ENCODE data around the gene TMEM108. TPM values are rescaled to one million over a fixed set of nuclear protein-coding genes. Genes with fewer than 3 reads are reported as not detected.

TMEM108 gene
- total RNA-seq, 1 experiment from 2014 or later: not detected

DNA sequence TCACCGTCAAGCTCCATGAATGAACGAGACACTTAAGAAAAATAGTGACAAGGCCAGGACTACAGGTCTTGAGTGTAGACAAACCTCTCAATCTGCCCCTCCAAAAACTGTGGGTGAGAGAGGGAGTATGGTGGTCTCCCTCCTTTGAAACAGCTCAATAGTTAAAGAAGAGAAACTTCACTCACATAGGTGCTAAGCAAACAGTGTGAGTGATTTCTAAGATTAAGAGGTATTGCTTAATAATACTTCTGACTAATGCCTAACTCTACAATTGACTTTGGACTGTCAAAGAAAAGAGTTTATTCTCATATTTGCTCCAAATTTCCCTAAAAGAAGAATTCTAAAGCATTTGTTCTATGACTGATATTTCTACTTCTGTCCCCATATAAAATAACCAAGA lies 17.0 kb upstream of the TMEM108 start:
- POLR2A ChIA-PET: no interaction called here
- intact Hi-C loops (cut with micrococcal nuclease): no loop called here
- no TSS peak for BruUV-seq (replicated peaks)
- RAD21 ChIA-PET (ENCODE audit: low non-redundant PET in 1 of 2, low total read pairs in 2 of 2, uncharacterized antibody in 2 of 2, unreplicated experiment in 2 of 2): no interaction called here
- TF ChIP-seq, protein P1, sequence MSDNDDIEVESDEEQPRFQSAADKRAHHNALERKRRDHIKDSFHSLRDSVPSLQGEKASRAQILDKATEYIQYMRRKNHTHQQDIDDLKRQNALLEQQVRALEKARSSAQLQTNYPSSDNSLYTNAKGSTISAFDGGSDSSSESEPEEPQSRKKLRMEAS (IDR thresholded peaks at IDR 0.05): no peak
- TF ChIP-seq, protein P2, sequence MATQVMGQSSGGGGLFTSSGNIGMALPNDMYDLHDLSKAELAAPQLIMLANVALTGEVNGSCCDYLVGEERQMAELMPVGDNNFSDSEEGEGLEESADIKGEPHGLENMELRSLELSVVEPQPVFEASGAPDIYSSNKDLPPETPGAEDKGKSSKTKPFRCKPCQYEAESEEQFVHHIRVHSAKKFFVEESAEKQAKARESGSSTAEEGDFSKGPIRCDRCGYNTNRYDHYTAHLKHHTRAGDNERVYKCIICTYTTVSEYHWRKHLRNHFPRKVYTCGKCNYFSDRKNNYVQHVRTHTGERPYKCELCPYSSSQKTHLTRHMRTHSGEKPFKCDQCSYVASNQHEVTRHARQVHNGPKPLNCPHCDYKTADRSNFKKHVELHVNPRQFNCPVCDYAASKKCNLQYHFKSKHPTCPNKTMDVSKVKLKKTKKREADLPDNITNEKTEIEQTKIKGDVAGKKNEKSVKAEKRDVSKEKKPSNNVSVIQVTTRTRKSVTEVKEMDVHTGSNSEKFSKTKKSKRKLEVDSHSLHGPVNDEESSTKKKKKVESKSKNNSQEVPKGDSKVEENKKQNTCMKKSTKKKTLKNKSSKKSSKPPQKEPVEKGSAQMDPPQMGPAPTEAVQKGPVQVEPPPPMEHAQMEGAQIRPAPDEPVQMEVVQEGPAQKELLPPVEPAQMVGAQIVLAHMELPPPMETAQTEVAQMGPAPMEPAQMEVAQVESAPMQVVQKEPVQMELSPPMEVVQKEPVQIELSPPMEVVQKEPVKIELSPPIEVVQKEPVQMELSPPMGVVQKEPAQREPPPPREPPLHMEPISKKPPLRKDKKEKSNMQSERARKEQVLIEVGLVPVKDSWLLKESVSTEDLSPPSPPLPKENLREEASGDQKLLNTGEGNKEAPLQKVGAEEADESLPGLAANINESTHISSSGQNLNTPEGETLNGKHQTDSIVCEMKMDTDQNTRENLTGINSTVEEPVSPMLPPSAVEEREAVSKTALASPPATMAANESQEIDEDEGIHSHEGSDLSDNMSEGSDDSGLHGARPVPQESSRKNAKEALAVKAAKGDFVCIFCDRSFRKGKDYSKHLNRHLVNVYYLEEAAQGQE (IDR thresholded peaks at IDR 0.05; ENCODE audit: low read depth): no peak
- TF ChIP-seq JUND (IDR thresholded peaks at IDR 0.05) (no peak), ZNF274 (IDR thresholded peaks at IDR 0.05; ENCODE audit: low read depth, low read length) (no peak), SP1 (IDR thresholded peaks at IDR 0.05; ENCODE audit: low read depth) (no peak), RAD21 (IDR thresholded peaks at IDR 0.05; ENCODE audit: low read depth) (no peak), CBX3 (IDR thresholded peaks at IDR 0.05; ENCODE audit: low read depth) (no peak), EZH2phosphoT487 (IDR thresholded peaks at IDR 0.05; ENCODE audit: borderline replicate concordance) (no peak), FOSL1 (IDR thresholded peaks at IDR 0.05; ENCODE audit: low read depth) (no peak), POLR2A (IDR thresholded peaks at IDR 0.05; ENCODE audit: borderline replicate concordance, extremely low read depth, insufficient read depth, insufficient read length) (no peak)
- TF ChIP-seq, protein P3, sequence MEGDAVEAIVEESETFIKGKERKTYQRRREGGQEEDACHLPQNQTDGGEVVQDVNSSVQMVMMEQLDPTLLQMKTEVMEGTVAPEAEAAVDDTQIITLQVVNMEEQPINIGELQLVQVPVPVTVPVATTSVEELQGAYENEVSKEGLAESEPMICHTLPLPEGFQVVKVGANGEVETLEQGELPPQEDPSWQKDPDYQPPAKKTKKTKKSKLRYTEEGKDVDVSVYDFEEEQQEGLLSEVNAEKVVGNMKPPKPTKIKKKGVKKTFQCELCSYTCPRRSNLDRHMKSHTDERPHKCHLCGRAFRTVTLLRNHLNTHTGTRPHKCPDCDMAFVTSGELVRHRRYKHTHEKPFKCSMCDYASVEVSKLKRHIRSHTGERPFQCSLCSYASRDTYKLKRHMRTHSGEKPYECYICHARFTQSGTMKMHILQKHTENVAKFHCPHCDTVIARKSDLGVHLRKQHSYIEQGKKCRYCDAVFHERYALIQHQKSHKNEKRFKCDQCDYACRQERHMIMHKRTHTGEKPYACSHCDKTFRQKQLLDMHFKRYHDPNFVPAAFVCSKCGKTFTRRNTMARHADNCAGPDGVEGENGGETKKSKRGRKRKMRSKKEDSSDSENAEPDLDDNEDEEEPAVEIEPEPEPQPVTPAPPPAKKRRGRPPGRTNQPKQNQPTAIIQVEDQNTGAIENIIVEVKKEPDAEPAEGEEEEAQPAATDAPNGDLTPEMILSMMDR (IDR thresholded peaks at IDR 0.05 in 2 of 3, conservative IDR thresholded peaks at IDR 0.05 in 1 of 3; ENCODE audit: borderline replicate concordance in 1 of 3, insufficient read depth in 1 of 3, low read depth in 2 of 3, low read length in 2 of 3): no peak
- TF ChIP-seq, protein P4, sequence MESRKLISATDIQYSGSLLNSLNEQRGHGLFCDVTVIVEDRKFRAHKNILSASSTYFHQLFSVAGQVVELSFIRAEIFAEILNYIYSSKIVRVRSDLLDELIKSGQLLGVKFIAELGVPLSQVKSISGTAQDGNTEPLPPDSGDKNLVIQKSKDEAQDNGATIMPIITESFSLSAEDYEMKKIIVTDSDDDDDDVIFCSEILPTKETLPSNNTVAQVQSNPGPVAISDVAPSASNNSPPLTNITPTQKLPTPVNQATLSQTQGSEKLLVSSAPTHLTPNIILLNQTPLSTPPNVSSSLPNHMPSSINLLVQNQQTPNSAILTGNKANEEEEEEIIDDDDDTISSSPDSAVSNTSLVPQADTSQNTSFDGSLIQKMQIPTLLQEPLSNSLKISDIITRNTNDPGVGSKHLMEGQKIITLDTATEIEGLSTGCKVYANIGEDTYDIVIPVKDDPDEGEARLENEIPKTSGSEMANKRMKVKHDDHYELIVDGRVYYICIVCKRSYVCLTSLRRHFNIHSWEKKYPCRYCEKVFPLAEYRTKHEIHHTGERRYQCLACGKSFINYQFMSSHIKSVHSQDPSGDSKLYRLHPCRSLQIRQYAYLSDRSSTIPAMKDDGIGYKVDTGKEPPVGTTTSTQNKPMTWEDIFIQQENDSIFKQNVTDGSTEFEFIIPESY (IDR thresholded peaks at IDR 0.05; ENCODE audit: extremely low read depth, insufficient replicate concordance, low read length): no peak
- CTCF ChIA-PET: interaction anchor here (0.8 kb wide), 1 partner anchor 11 kb away, joined by 3 read pairs; no protein-coding TSS in a partner anchor
- H2AFZ ChIP-seq (ENCODE audit: low read depth, low read length, poor library complexity, severe bottlenecking): no peak overlapping the region
- H3K9me2 ChIP-seq (ENCODE audit: insufficient read depth): no peaks in the 10 kb centered on the region
- ATAC-seq (no peak), DNase-seq (ENCODE audit: low read depth, low spot score) (no peak)
- H3K4me2 ChIP-seq (ENCODE audit: low read length): no peak overlapping the region
- no peaks in the 10 kb centered on the region for H3K79me2 ChIP-seq (ENCODE audit: insufficient read depth, low read length)
- no peaks in the 10 kb centered on the region for H3K4me1 ChIP-seq (ENCODE audit: control insufficient read depth in 1 of 2, insufficient read depth in 2 of 2, low read length in 2 of 2)
- no peaks in the 10 kb centered on the region for H4K20me1 ChIP-seq (ENCODE audit: insufficient read depth)
- H3K27me3 ChIP-seq (ENCODE audit: insufficient read depth, low read length): peaks cover 9% of the 10 kb centered on the region
- no peak overlapping the region for H3K27ac ChIP-seq (ENCODE audit: low read depth, low read length)
- H3K9me3 ChIP-seq (ENCODE audit: control insufficient read depth in 1 of 2, insufficient read depth in 1 of 2, low read depth in 1 of 2, low read length in 2 of 2): no peaks in the 10 kb centered on the region
- no peak overlapping the region for H3K9ac ChIP-seq (ENCODE audit: low read length)
- H3K4me3 ChIP-seq (replicated peaks in 1 of 2; ENCODE audit: low read depth in 1 of 2, low read length in 2 of 2): no peak overlapping the region
- H3K36me3 ChIP-seq (ENCODE audit: control insufficient read depth in 1 of 2, insufficient read depth in 2 of 2, low read length in 2 of 2): no peaks in the 10 kb centered on the region
